HepG2 (cell line): ENCODE measurements around the gene HELZ2. TPM values are rescaled to one million over a fixed set of nuclear protein-coding genes. Genes with fewer than 3 reads are reported as not detected.
"Not testable (repeated sequence)": the region's sequence is repeated elsewhere in the genome, so short reads cannot be mapped to it uniquely, and the experiment has no call there.

ENCODE experiments used
- ATAC-seq: fragments of 200-7000 bp; cut with Tn5 transposase; 3 replicates; pipeline ENCODE4 v1.9.1; 2020; ENCODE audit warnings: mild to moderate bottlenecking, moderate library complexity
- BruUV-seq: library from RNA; stranded (reverse); fragments of 400-500 nt; replicated peaks from 2 replicates; lab custom pipeline; 2021; lab: Mats Ljungman, UMichigan
- CTCF ChIA-PET: fragments of 300-600 bp; formaldehyde crosslinking; extraction: SDS; loops from one replicate; lab custom pipeline; 2021; ENCODE audit warnings: low total read pairs, inconsistent platforms, low intra/inter-chr PET ratio; lab: Yijun Ruan, JAX
- POLR2A ChIA-PET: fragments of 350-600 bp; sonication (Branson Sonifier 250); formaldehyde crosslinking; loops from one replicate; lab custom pipeline; 2020; ENCODE audit warnings: antibody characterized with exemption, inconsistent platforms; lab: Yijun Ruan, JAX
- DNase-seq: peaks from one replicate; pipeline ENCODE4 v3.0.0-alpha.2; 2015; ENCODE audit warnings: low spot score
- FAIRE-seq: peaks from 3 replicates; lab custom pipeline; 2011; peaks lifted over from hg19 to GRCh38; lab: Jason Lieb, UNC
- H2AFZ ChIP-seq: one replicate; pipeline ENCODE4 v1.6.1; 2011; ENCODE audit warnings: low read length, inconsistent platforms
- H3K27ac ChIP-seq: fragments of 300-600 bp; 3 replicates; pipeline ENCODE4 v1.8.0; 2011; ENCODE audit warnings: mixed run types, mild to moderate bottlenecking, mixed read lengths, low read length, inconsistent platforms; ENCODE audit not compliant: insufficient read depth; ENCODE audit errors: extremely low read length
- H3K27me3 ChIP-seq, 2 experiments: fragments of 200-600 bp in 1 of 2; 2 replicates in 1 of 2; 3 replicates in 1 of 2; pipeline versions ENCODE4 v1.6.0 to v1.8.0; 2011; ENCODE audit warnings: low read length in 2 of 2, mild to moderate bottlenecking in 2 of 2, moderate library complexity in 2 of 2, inconsistent platforms in 1 of 2; ENCODE audit not compliant: insufficient read depth in 2 of 2, control insufficient read depth in 1 of 2
- H3K36me3 ChIP-seq, 2 experiments: fragments of 200-600 bp in 1 of 2; replicated peaks in 1 of 2; 2 replicates in 1 of 2; 3 replicates in 1 of 2; pipeline versions ENCODE4 v1.5.1 to v1.8.0; 2011; ENCODE audit warnings: low read length in 2 of 2, inconsistent platforms in 1 of 2; ENCODE audit not compliant: insufficient read depth in 2 of 2, control insufficient read depth in 1 of 2
- H3K4me1 ChIP-seq: 2 replicates; pipeline ENCODE4 v1.5.1; 2012; ENCODE audit warnings: low read length, inconsistent platforms; ENCODE audit not compliant: insufficient read depth
- H3K4me2 ChIP-seq: 2 replicates; pipeline ENCODE4 v1.6.0; 2011; ENCODE audit warnings: low read depth, low read length, inconsistent platforms
- H3K4me3 ChIP-seq, 3 experiments: fragments of 200-600 bp in 1 of 3; sonication (generic), shearing (Covaris generic) in 1 of 3; replicated peaks in 1 of 3; 2 replicates each; pipeline ENCODE4 v1.5.1; 2011 to 2016; ENCODE audit warnings: low read length in 3 of 3, inconsistent platforms in 2 of 3, low read depth in 2 of 3, mild to moderate bottlenecking in 2 of 3, control low read depth in 1 of 3, mixed read lengths in 1 of 3; ENCODE audit not compliant: insufficient read depth in 1 of 3
- H3K79me2 ChIP-seq: one replicate; pipeline ENCODE4 v1.6.1; 2011; ENCODE audit warnings: low read length, inconsistent platforms; ENCODE audit not compliant: insufficient read depth
- H3K9ac ChIP-seq: 2 replicates; pipeline ENCODE4 v1.6.0; 2011; ENCODE audit warnings: mild to moderate bottlenecking, low read depth, low read length, inconsistent platforms; ENCODE audit not compliant: insufficient read depth
- H3K9me3 ChIP-seq: 2 replicates; pipeline ENCODE4 v1.5.1; 2012; ENCODE audit warnings: mild to moderate bottlenecking, low read length
- H4K20me1 ChIP-seq: 2 replicates; pipeline ENCODE4 v1.6.0; 2011; ENCODE audit warnings: inconsistent platforms, mild to moderate bottlenecking, low read length, moderate library complexity; ENCODE audit not compliant: insufficient read depth
- AGO2 ChIP-seq: fragments of 200-400 bp; formaldehyde crosslinking; optimal IDR thresholded peaks from 2 replicates; pipeline ENCODE3; 2017; ENCODE audit warnings: mild to moderate bottlenecking, low read depth, low read length, moderate library complexity
- ATF4 ChIP-seq, 2 experiments: fragments of 450-650 bp in 1 of 2; sonication (generic) in 1 of 2; formaldehyde crosslinking; IDR thresholded peaks; 2 replicates each; pipeline versions ENCODE4 v1.5.0 to v1.8.0; 2020 to 2022; ENCODE audit warnings: mild to moderate bottlenecking in 1 of 2, missing genetic modification reagents in 1 of 2
- DR1 ChIP-seq: sonication (generic); formaldehyde crosslinking; IDR thresholded peaks from 2 replicates; pipeline ENCODE4 v1.8.0; 2021; ENCODE audit warnings: mild to moderate bottlenecking, missing genetic modification reagents, inconsistent platforms
- EED ChIP-seq: sonication (generic); formaldehyde crosslinking; IDR thresholded peaks from 2 replicates; pipeline ENCODE4 v1.5.0; 2020; ENCODE audit warnings: mild to moderate bottlenecking, missing genetic modification reagents
- MNT ChIP-seq: fragments of 450-650 bp; IDR thresholded peaks from 2 replicates; pipeline ENCODE4 v1.6.1; 2016
- PCBP1 ChIP-seq: fragments of 200-400 bp; formaldehyde crosslinking; IDR thresholded peaks from 2 replicates; pipeline ENCODE4 v1.6.1; 2017; ENCODE audit warnings: mild to moderate bottlenecking, low read depth, low read length, borderline replicate concordance
- POLR2G ChIP-seq: fragments of 200-400 bp; formaldehyde crosslinking; IDR thresholded peaks from 2 replicates; pipeline ENCODE4 v1.6.1; 2018; ENCODE audit warnings: mild to moderate bottlenecking, low read depth, low read length, moderate library complexity
- WGBS: methylation state at CpG from one replicate; pipeline ENCODE4 v1.1.6; 2017; ENCODE audit warnings: low lambda C conversion rate; 5-methylcytosine and 5-hydroxymethylcytosine counted together
- in situ Hi-C: cut with HindIII; loops from 2 replicates; pipeline ENCODE4 v1.10.0; 2017; ENCODE audit warnings: low pct_unique_long_range_greater_than_20kb; ENCODE audit not compliant: extremely low pct_ligation_motif_present
- intact Hi-C: fragments of 100-400 bp; cut with micrococcal nuclease; formaldehyde crosslinking; loops from one replicate; pipeline ENCODE4 v1.10.0; 2022; ENCODE audit not compliant: unreplicated experiment
- polyA plus RNA-seq, 8 experiments: library from polyadenylated mRNA; depleted of rRNA in 3 of 8; stranded (reverse) in 7 of 8; unstranded in 1 of 8; fragments of >200 nt; fragmentation: Illumina TruSeq in 4 of 8; extraction: Trizol in 4 of 8; gene quantifications; 2 replicates each; pipeline versions ENCODE4 v1.2.1 to v1.2.3, GENCODE V29; 2011 to 2016; ENCODE audit warnings: low read depth in 4 of 8, missing spikeins in 1 of 8, mixed read lengths in 1 of 8; ENCODE audit not compliant: insufficient read depth in 1 of 8
- total RNA-seq, 5 experiments: library from RNA; depleted of rRNA; stranded (reverse); fragments of >200 nt; fragmentation: Illumina TruSeq; extraction: Trizol; gene quantifications; 2 replicates each; pipeline ENCODE4 v1.2.3, GENCODE V29; 2016; ENCODE audit warnings: low read depth in 1 of 5

Gene HELZ2
- total and polyA plus RNA-seq, 2 of the 13 experiments (the other 11 are each of a cell fraction or from before 2014, with no cell fraction given), result 9.6 to 10.1 TPM

GRCh38 chr20:63571087-63571478, 3.0 kb downstream of the HELZ2 start:
- H2AFZ ChIP-seq, H3K9ac ChIP-seq, H4K20me1 ChIP-seq, H3K27ac ChIP-seq, FAIRE-seq, DNase-seq, H3K36me3 ChIP-seq, BruUV-seq, H3K79me2 ChIP-seq, H3K4me2 ChIP-seq, H3K4me3 ChIP-seq, intact Hi-C loops, H3K27me3 ChIP-seq, CTCF ChIA-PET, ATAC-seq, in situ Hi-C loops, H3K9me3 ChIP-seq: not testable (repeated sequence)
- 68% methylated on average over 9 of the region's 11 CpGs for WGBS
- H3K4me1 ChIP-seq, result peaks cover 30% of the 10 kb centered on the region
- POLR2A ChIA-PET, result interaction anchor here (1.5 kb wide), 1 partner anchor 294 kb away, joined by 3 read pairs; the partner anchor contains the start of gene TPD52L2

GRCh38 chr20:63570281-63571086, 3.6 kb downstream of the HELZ2 start:
- in situ Hi-C loops (no loop called here), intact Hi-C loops (no loop called here)
- peaks cover 2% of the 10 kb centered on the region; the same call in 1 of the 2 replicates for H4K20me1 ChIP-seq
- H3K36me3 ChIP-seq, result no peaks in the 10 kb centered on the region
- no peak overlapping the region for H3K4me3 ChIP-seq
- FAIRE-seq (no peak), ATAC-seq (no peak), DNase-seq (no peak)
- no peak overlapping the region for H3K27ac ChIP-seq
- H3K27me3 ChIP-seq, result no peaks in the 10 kb centered on the region
- H3K9me3 ChIP-seq, result no peaks in the 10 kb centered on the region
- ChIA-PET CTCF (no interaction called here), POLR2A (interaction anchor here (1.5 kb wide), 1 partner anchor 295 kb away, joined by 3 read pairs; the partner anchor contains the start of gene TPD52L2)
- H3K79me2 ChIP-seq, result no peaks in the 10 kb centered on the region
- no peak overlapping the region for H3K9ac ChIP-seq
- WGBS, result 66% methylated on average over 28 of the region's 28 CpGs
- peaks cover 24% of the 10 kb centered on the region for H3K4me1 ChIP-seq
- 0 out of 2 replicates have a peak, but pooled peaks have one; percentile 34 for TF ChIP-seq PCBP1
- TF ChIP-seq MNT, result peak; percentile 27; the same call in 1 of the 2 replicates
- TF ChIP-seq EED, result no peak
- TF ChIP-seq POLR2G, result 0 out of 2 replicates have a peak, but pooled peaks have one; percentile 17
- TF ChIP-seq DR1 (CRISPR knock-in tag), result no peak
- TF ChIP-seq AGO2, result peak; percentile 72
- TF ChIP-seq ATF4 (CRISPR knock-in tag; IDR thresholded peaks at IDR 0.05), result no peak
- no peak overlapping the region for H3K4me2 ChIP-seq
- no peak overlapping the region for H2AFZ ChIP-seq
- BruUV-seq, result no TSS peak
